H1 (cell line): ENCODE results near the gene CDRT4. TPM values are rescaled to one million over a fixed set of nuclear protein-coding genes. Genes with fewer than 3 reads are reported as not detected.

Experiments
- GABPA ChIP-seq: IDR thresholded peaks from 2 replicates; pipeline ENCODE4 v1.6.1; 2011; ENCODE audit warnings: mild to moderate bottlenecking, low read length, moderate library complexity, borderline replicate concordance; ENCODE audit not compliant: insufficient read depth
- HDAC6 ChIP-seq: IDR thresholded peaks from one replicate; pipeline ENCODE4 v1.7.1; 2012; ENCODE audit warnings: low read depth, mild to moderate bottlenecking, inconsistent platforms, low read length, moderate library complexity
- polyA plus RNA-seq, 7 experiments: library from polyadenylated mRNA; depleted of rRNA in 3 of 7; stranded (reverse) in 5 of 7; unstranded in 2 of 7; fragments of >200 nt in 5 of 7; fragments of 200-250 nt in 2 of 7; gene quantifications; 1 replicate in 5 of 7; 2 replicates in 1 of 7; 4 replicates in 1 of 7; pipeline versions ENCODE4 v1.2.1 to v1.2.3, GENCODE V29; 2011 to 2013; ENCODE audit warnings: missing spikeins in 2 of 7, mixed read lengths in 2 of 7
- total RNA-seq: library from RNA; stranded (reverse); fragmentation: NEBNext Ultra II Directional; extraction: Animal tissue kit (Norgen Biotek cat#: 25700); gene quantifications from 2 replicates; pipeline ENCODE4 v1.2.1, GENCODE V29; 2021

The CDRT4 gene
- total and polyA plus RNA-seq, 2 of the 8 experiments (the other 6 are each of a cell fraction or from before 2014, with no cell fraction given), result 2.6 to 5.6 TPM

DNA sequence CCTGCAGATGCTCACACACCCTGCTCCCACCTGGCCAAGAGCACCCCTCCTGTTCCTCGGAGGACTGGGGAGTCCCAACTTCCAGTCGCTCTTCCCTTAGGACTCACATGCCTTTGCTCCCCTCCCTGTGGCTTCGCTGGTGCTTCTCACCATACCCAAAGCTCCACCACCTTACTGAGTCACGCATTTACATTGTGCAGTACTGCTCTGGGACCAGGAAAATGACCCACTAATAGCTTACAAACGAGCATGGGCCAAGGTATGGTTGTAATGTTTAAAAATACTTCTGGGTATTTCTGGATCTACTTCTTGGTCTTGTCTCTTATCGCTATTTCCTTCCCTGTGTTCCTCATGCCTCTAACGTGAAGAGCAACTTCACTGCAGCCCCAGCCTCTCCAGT is 41.0 kb upstream of the CDRT4 start (continued):
- TF ChIP-seq GABPA, result no peak
- TF ChIP-seq HDAC6, result no peak
